ENCODE data around the gene DZIP3. TPM values are rescaled to one million over a fixed set of nuclear protein-coding genes. Genes with fewer than 3 reads are reported as not detected.

The DZIP3 gene
- total RNA-seq, 1 experiment from 2014 or later: 22.1 TPM

DNA sequence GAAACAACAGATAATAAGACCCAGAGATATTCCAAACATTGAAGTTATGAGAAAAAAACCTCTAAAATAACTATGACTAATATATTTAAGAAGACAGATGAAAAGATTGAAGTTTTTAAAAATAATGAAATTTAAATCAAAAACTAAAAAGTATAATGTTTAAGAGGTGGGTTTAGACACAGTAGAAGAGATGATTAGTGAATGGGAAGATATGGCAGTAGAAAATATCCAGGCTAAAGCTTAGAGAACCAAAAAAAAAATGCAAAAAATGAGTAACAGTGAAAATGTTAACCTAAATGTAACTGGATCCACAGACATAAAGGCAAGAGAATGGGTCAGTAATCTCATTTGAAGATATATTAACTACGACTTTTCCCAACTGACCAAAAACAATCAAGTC is 115.5 kb downstream of the DZIP3 start:
- no peak overlapping the region for H2BK12ac ChIP-seq (ENCODE audit: insufficient read length, low read depth, low read length)
- no peak overlapping the region for H4K91ac ChIP-seq (ENCODE audit: insufficient read length, low read depth, low read length)
- no peak overlapping the region for H2BK15ac ChIP-seq (ENCODE audit: low read depth, low read length)
- no peaks in the 10 kb centered on the region for H3K9me3 ChIP-seq (ENCODE audit: control insufficient read depth, low read depth, low read length)
- no peak overlapping the region for H2BK120ac ChIP-seq (ENCODE audit: low read depth, low read length, poor library complexity, severe bottlenecking)
- no peaks in the 10 kb centered on the region for H4K20me1 ChIP-seq (ENCODE audit: control insufficient read depth, insufficient read depth, insufficient read length)
- no peaks in the 10 kb centered on the region for H3K79me2 ChIP-seq (ENCODE audit: insufficient read depth, low read length)
- H3K18ac ChIP-seq (ENCODE audit: insufficient read length, low read depth, low read length): no peak overlapping the region
- H4K8ac ChIP-seq (replicated peaks; ENCODE audit: insufficient read length, low read depth, low read length): no peak overlapping the region
- no peak overlapping the region for H2AFZ ChIP-seq (ENCODE audit: low read length)
- DNase-seq: no peak
- H3K4ac ChIP-seq (ENCODE audit: low read depth, low read length): no peak overlapping the region
- TF ChIP-seq, protein P1, sequence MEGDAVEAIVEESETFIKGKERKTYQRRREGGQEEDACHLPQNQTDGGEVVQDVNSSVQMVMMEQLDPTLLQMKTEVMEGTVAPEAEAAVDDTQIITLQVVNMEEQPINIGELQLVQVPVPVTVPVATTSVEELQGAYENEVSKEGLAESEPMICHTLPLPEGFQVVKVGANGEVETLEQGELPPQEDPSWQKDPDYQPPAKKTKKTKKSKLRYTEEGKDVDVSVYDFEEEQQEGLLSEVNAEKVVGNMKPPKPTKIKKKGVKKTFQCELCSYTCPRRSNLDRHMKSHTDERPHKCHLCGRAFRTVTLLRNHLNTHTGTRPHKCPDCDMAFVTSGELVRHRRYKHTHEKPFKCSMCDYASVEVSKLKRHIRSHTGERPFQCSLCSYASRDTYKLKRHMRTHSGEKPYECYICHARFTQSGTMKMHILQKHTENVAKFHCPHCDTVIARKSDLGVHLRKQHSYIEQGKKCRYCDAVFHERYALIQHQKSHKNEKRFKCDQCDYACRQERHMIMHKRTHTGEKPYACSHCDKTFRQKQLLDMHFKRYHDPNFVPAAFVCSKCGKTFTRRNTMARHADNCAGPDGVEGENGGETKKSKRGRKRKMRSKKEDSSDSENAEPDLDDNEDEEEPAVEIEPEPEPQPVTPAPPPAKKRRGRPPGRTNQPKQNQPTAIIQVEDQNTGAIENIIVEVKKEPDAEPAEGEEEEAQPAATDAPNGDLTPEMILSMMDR (conservative IDR thresholded peaks at IDR 0.05): no peak
- peaks cover 6 to 24% (median 7%) of the 10 kb centered on the region in 3 experiments; a peak in 6 of 7 replicates for H3K36me3 Mint-ChIP-seq (ENCODE audit: insufficient read depth in 1 of 3, low read depth in 3 of 3)
- H3K27ac ChIP-seq (ENCODE audit: insufficient read length, low read depth, low read length): no peak overlapping the region
- no peaks in the 10 kb centered on the region for H3K27me3 Mint-ChIP-seq (ENCODE audit: low read depth)
- no peak overlapping the region for H3K23ac ChIP-seq (ENCODE audit: insufficient read length, low read depth, low read length)
- H3K4me1 ChIP-seq (ENCODE audit: insufficient read depth, low read length): no peaks in the 10 kb centered on the region
- no peak overlapping the region for H2AK5ac ChIP-seq (ENCODE audit: insufficient read length, low read length)
- H3K27me3 ChIP-seq (ENCODE audit: insufficient read depth, low read length): no peaks in the 10 kb centered on the region
- no peak overlapping the region for H3K4me2 ChIP-seq (ENCODE audit: insufficient read depth, insufficient read length, low read length)
- H2BK20ac ChIP-seq (ENCODE audit: low read depth, low read length, poor library complexity, severe bottlenecking): no peak overlapping the region
- WGBS (ENCODE audit: extremely low coverage, insufficient read length, low lambda C conversion rate): no CpG with 5 or more reads among the region's 1 CpG
- no peaks in the 10 kb centered on the region for H3K23me2 ChIP-seq (ENCODE audit: insufficient read length, low read depth, low read length, poor library complexity, severe bottlenecking)
- no peak overlapping the region for H3K4me3 Mint-ChIP-seq
- H3K79me1 ChIP-seq (ENCODE audit: insufficient read depth, low read depth, low read length, poor library complexity, severe bottlenecking): no peaks in the 10 kb centered on the region
- no peak overlapping the region for H3K56ac ChIP-seq (ENCODE audit: insufficient read length, low read depth, low read length)
- H3K4me1 Mint-ChIP-seq: no peaks in the 10 kb centered on the region
- H4K5ac ChIP-seq (ENCODE audit: insufficient read length, low read depth, low read length): no peak overlapping the region
- H3K9me3 Mint-ChIP-seq: peaks cover 22% of the 10 kb centered on the region in 2 experiments
- H3K9ac ChIP-seq (ENCODE audit: extremely low read depth, insufficient read length, low read length): no peak overlapping the region
- no peak overlapping the region for H2BK5ac ChIP-seq (ENCODE audit: insufficient read length, low read length)
- H3K27ac Mint-ChIP-seq: no peak overlapping the region
- no peak overlapping the region for H3K14ac ChIP-seq (ENCODE audit: insufficient read depth, low read length)
- H3T11ph ChIP-seq (ENCODE audit: low read length): no peak overlapping the region

Data from H9 (cell line).